ENCODE results near the gene SLC39A9.

SLC39A9 gene

GRCh38 chr14:69398053-69398817 is at the start of gene SLC39A9, which contains the start of gene ERH:
Gene SLC39A9, plus strand, starts transcription at chr14:69398692. Its CDS starts 678 bp downstream, at chr14:69399370.
Gene ERH, minus strand, starts transcription at chr14:69398299. Its CDS starts 66 bp downstream, at chr14:69398233.
- peak; percentile 94 for DNase-seq

GRCh38 chr14:69349091-69349777 is 49.3 kb upstream of the SLC39A9 start:
- DNase-seq = no peak

- DNase-seq = no peak
Observed at GRCh38 chr14:69350892-69351291, 47.6 kb upstream of the SLC39A9 start.

GRCh38 chr14:69351385-69351784 is 47.1 kb upstream of the SLC39A9 start:
- DNase-seq = no peak

GRCh38 chr14:69351911-69352310 is 46.6 kb upstream of the SLC39A9 start:
- DNase-seq = no peak

- DNase-seq = no peak
Observed at GRCh38 chr14:69353168-69353567, 45.3 kb upstream of the SLC39A9 start.

GRCh38 chr14:69354383-69355153 is 43.9 kb upstream of the SLC39A9 start:
- DNase-seq = peak; percentile 64

GRCh38 chr14:69355154-69355597 is 43.3 kb upstream of the SLC39A9 start:
- DNase-seq = no peak

- no peak for DNase-seq
Observed at GRCh38 chr14:69355607-69356281, 42.7 kb upstream of the SLC39A9 start.

- DNase-seq = no peak
Observed at GRCh38 chr14:69356903-69357543, 41.5 kb upstream of the SLC39A9 start.

- no peak for DNase-seq
Observed at GRCh38 chr14:69357544-69358200, 40.8 kb upstream of the SLC39A9 start.

- peak; percentile 29 for DNase-seq
Observed at GRCh38 chr14:69358233-69358963, 40.1 kb upstream of the SLC39A9 start.

- no peak for DNase-seq
Observed at GRCh38 chr14:69358966-69359365, 39.5 kb upstream of the SLC39A9 start.

GRCh38 chr14:69360438-69361108 is 37.9 kb upstream of the SLC39A9 start:
- DNase-seq = no peak

- DNase-seq = no peak
Observed at GRCh38 chr14:69363055-69363454, 35.4 kb upstream of the SLC39A9 start.

GRCh38 chr14:69363964-69364363 is 34.5 kb upstream of the SLC39A9 start:
- DNase-seq = no peak

- no peak for DNase-seq
Observed at GRCh38 chr14:69364378-69364777, 34.1 kb upstream of the SLC39A9 start.

GRCh38 chr14:69366069-69366468 is 32.4 kb upstream of the SLC39A9 start:
- DNase-seq = no peak

GRCh38 chr14:69366761-69367160 is 31.7 kb upstream of the SLC39A9 start:
- DNase-seq = no peak

GRCh38 chr14:69368381-69368780 is 30.1 kb upstream of the SLC39A9 start:
- DNase-seq = no peak

Measured in stimulated activated naive CD4-positive, alpha-beta T cell treated with Interleukin-2 at 50 U/mL for 16 hours (primary cell).